Measurements from ENCODE around the gene UNC45A. TPM values are rescaled to one million over a fixed set of nuclear protein-coding genes. Genes with fewer than 3 reads are reported as not detected.

The UNC45A gene
- total RNA-seq, 1 donor from 2014 or later, result 72.8 TPM

- ChIA-PET POLR2A (interaction anchor here (0.6 to 1.9 kb wide), 4 partner anchors 13 to 59 kb away, joined by 3 to 5 read pairs (median 4); partner anchors contain the start of genes UNC45A and VPS33B), CTCF (interaction anchor here (1.4 kb wide), 1 partner anchor 38 kb away, joined by 4 read pairs; no protein-coding TSS in a partner anchor)
- Mint-ChIP-seq H3K9me3 (no peaks in the 10 kb centered on the region), H3K27ac (peak overlapping the region; percentile 96), H3K4me1 (peaks cover 23% of the 10 kb centered on the region), H3K27me3 (no peaks in the 10 kb centered on the region), H3K4me3 (peak overlapping the region; percentile 99), H3K36me3 (ENCODE audit: low read depth) (peaks cover 23% of the 10 kb centered on the region)
- TF ChIP-seq, protein P1, sequence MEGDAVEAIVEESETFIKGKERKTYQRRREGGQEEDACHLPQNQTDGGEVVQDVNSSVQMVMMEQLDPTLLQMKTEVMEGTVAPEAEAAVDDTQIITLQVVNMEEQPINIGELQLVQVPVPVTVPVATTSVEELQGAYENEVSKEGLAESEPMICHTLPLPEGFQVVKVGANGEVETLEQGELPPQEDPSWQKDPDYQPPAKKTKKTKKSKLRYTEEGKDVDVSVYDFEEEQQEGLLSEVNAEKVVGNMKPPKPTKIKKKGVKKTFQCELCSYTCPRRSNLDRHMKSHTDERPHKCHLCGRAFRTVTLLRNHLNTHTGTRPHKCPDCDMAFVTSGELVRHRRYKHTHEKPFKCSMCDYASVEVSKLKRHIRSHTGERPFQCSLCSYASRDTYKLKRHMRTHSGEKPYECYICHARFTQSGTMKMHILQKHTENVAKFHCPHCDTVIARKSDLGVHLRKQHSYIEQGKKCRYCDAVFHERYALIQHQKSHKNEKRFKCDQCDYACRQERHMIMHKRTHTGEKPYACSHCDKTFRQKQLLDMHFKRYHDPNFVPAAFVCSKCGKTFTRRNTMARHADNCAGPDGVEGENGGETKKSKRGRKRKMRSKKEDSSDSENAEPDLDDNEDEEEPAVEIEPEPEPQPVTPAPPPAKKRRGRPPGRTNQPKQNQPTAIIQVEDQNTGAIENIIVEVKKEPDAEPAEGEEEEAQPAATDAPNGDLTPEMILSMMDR (IDR thresholded peaks at IDR 0.05), result no peak
- no peak for DNase-seq
- peak; percentile 19 for ATAC-seq (ENCODE audit: low read depth)
- intact Hi-C loops (cut with micrococcal nuclease), result loop anchor here (1.0 to 10.0 kb wide), 5 partner anchors 28 to 1659 kb away; partner anchors contain the start of genes BLM, POLG, RCCD1 and UNC45A
These were observed 59.0 kb downstream of the UNC45A start for GRCh38 chr15:90994059-90994416.

DNA sequence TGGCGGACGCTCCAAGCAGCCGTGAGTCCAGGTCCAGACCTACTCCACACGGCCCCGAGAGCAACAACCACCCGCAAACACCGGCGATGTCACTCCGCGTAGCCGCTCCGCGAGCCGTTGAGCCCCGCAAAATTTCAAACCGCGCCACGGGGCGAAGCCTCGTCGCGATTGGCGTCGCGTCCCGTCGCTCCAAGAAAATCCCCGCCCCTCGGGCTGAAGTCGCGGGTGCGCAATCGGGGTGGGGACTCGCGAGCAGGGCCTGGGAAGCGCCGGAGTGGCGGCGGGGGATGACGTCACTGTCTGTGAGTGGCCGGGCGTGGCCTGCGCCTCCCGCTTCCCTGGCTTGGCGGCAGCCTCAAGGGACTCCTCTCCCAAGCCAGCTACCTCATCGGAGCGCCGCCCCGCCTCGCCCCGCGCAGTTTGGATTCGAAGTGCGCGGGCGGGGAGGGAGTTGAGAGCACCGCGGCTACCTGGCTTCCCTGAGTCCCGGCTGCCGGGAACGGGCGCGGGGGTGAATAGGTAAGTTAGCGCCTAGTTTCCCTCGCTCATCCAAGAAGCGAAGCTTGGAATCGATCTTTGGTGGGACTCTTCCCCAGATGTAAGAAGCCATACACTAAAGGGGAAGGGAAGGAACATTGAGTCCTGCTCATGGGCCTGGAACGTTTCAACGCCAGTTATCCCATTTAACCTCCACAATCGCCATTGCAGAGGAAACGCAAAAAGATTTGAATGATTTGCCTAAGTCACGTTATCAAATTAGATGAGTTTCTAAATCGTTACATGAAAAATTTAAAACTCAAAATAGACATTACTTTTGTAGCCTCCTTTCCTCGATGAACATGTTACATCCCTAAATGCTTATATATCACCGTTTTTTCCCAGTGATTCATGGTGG is 59.6 kb downstream of the UNC45A start, which contains the start of gene PRC1:
Gene PRC1, minus strand, starts transcription at position 119 of the 895 bp plus-strand sequence. Its CDS starts 118 bp downstream, at position 1.
- TF ChIP-seq, protein P1 (IDR thresholded peaks at IDR 0.05), result no peak
- POLR2A ChIA-PET, result interaction anchor here (0.9 to 1.9 kb wide), 4 partner anchors 13 to 60 kb away, joined by 3 to 4 read pairs (median 4); partner anchors contain the start of genes RCCD1, UNC45A and VPS33B
- Mint-ChIP-seq H3K27me3 (no peaks in the 10 kb centered on the region), H3K9me3 (no peaks in the 10 kb centered on the region), H3K36me3 (ENCODE audit: low read depth) (peaks cover 28% of the 10 kb centered on the region), H3K4me1 (peaks cover 23% of the 10 kb centered on the region), H3K27ac (peak within 1 kb of the TSS; percentile 96), H3K4me3 (peak within 1 kb of the TSS; percentile 99)
- ATAC-seq (ENCODE audit: low read depth) (peak; percentile 96), DNase-seq (peak; percentile 95)
- intact Hi-C loops (cut with micrococcal nuclease), result loop anchor here (1.0 to 10.0 kb wide), 5 partner anchors 28 to 1660 kb away; partner anchors contain the start of genes BLM, POLG, RCCD1 and UNC45A
- CTCF ChIA-PET, result no interaction called here

DNA sequence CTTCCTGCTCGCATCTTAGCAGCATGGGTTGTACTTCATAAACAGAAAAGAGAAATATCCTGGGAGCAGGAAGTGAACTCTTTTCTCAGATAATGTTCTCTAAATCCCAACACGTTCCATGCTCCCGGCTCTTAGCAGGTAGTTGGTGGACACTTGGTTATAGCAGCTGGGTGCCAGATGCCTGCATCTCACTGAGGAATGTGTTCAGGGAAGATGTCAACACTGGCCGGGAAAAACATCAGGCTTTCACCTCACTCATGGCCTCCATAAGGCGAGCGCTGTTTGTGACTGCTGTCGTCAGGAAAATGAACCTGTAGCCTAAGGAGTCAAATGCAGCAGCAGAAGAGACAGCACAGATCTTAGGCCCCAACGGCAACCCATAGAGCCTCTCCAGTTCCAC is 63.7 kb downstream of the UNC45A start:
- TF ChIP-seq, protein P1 (IDR thresholded peaks at IDR 0.05), result no peak
- DNase-seq (no peak), ATAC-seq (ENCODE audit: low read depth) (no peak)
- no peak overlapping the region for H3K27ac Mint-ChIP-seq
- intact Hi-C loops (cut with micrococcal nuclease), result loop anchor here (10.0 kb wide), 1 partner anchor 1664 kb away; the partner anchor contains the start of gene POLG
- POLR2A ChIA-PET, result no interaction called here
- CTCF ChIA-PET, result no interaction called here
- H3K36me3 Mint-ChIP-seq (ENCODE audit: low read depth), result peaks cover 63% of the 10 kb centered on the region
- H3K9me3 Mint-ChIP-seq, result no peaks in the 10 kb centered on the region
- no peaks in the 10 kb centered on the region for H3K27me3 Mint-ChIP-seq
- no peak overlapping the region for H3K4me3 Mint-ChIP-seq
- H3K4me1 Mint-ChIP-seq, result peaks cover 11% of the 10 kb centered on the region

- TF ChIP-seq, protein P1 (IDR thresholded peaks at IDR 0.05), result no peak
- no peak for DNase-seq
- H3K27ac Mint-ChIP-seq, result no peak overlapping the region
- ATAC-seq (ENCODE audit: low read depth), result no peak
- CTCF ChIA-PET, result no interaction called here
- POLR2A ChIA-PET, result interaction anchor here (0.6 kb wide), 1 partner anchor 634 kb away, joined by 4 read pairs; no protein-coding TSS in a partner anchor
- H3K36me3 Mint-ChIP-seq (ENCODE audit: low read depth), result peaks cover 77% of the 10 kb centered on the region
- H3K4me1 Mint-ChIP-seq, result no peaks in the 10 kb centered on the region
- H3K27me3 Mint-ChIP-seq, result no peaks in the 10 kb centered on the region
- H3K4me3 Mint-ChIP-seq, result no peak overlapping the region
- H3K9me3 Mint-ChIP-seq, result no peaks in the 10 kb centered on the region
- intact Hi-C loops (cut with micrococcal nuclease), result no loop called here
These were observed 66.1 kb downstream of the UNC45A start for GRCh38 chr15:91001209-91001608.

Other genes with a start within 250 kb of the UNC45A start
- 18.2 and 23.4 TPM in 2 replicates for gene BLM, start 217.9 kb upstream of the UNC45A start, total RNA-seq
- 46.5 and 46.6 TPM in 2 replicates for gene FURIN, start 66.7 kb upstream of the UNC45A start, total RNA-seq
- 19.7 and 27.4 TPM in 2 replicates for gene FES, start 50.8 kb upstream of the UNC45A start, total RNA-seq
- 115 and 133 TPM in 2 replicates for gene MAN2A2, start 32.0 kb upstream of the UNC45A start, total RNA-seq
- 17.6 and 19.0 TPM in 2 replicates for gene HDDC3, start 2.7 kb upstream of the UNC45A start, total RNA-seq
- gene RCCD1, start 19.6 kb downstream of the UNC45A start, total RNA-seq, result 15.7 and 19.3 TPM in 2 replicates
- 8.1 and 9.3 TPM in 2 replicates for gene PRC1, start 59.2 kb downstream of the UNC45A start, total RNA-seq
- gene VPS33B, start 87.3 kb downstream of the UNC45A start, total RNA-seq, result 27.3 and 33.4 TPM in 2 replicates
- not detected in 2 replicates for gene SV2B, start 165.0 kb downstream of the UNC45A start, total RNA-seq

Data from activated B cell treated with CpG ODN at 0.5 μM for 24 hours (primary cell).